Ishikawa (cell line): ENCODE data around the gene ARHGEF7.

Source experiments
- CEBPB ChIP-seq: IDR thresholded peaks from 2 replicates; pipeline ENCODE4 v1.6.1; 2012
- RAD21 ChIP-seq: IDR thresholded peaks from 2 replicates; pipeline ENCODE4 v1.6.1; 2012; ENCODE audit warnings: low read depth
- YY1 ChIP-seq: IDR thresholded peaks from 2 replicates; pipeline ENCODE4 v1.6.1; 2012; ENCODE audit warnings: low read depth

DNA sequence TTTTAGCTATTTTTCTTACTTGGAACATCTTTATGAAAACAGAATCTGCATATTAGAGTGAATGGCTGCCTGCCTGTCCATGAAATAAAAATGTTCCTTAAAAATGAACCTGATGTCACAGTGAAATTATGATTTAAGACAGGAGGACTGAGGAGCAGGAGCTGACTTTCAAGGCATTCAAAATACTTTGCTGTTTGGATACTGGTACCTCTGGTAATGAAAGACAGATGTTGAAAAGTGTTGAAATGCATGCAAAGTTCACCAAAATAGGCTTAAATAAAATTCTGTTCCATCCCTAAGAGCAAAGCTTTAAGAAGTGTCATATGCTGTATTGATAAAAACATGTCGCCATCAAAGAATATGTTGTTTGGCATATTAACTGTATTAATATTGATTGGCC, 1.7 kb downstream of the ARHGEF7 start:
- TF ChIP-seq YY1 (no peak), CEBPB (no peak), RAD21 (no peak)
